ENCODE results near the gene GALNT14.

DNA sequence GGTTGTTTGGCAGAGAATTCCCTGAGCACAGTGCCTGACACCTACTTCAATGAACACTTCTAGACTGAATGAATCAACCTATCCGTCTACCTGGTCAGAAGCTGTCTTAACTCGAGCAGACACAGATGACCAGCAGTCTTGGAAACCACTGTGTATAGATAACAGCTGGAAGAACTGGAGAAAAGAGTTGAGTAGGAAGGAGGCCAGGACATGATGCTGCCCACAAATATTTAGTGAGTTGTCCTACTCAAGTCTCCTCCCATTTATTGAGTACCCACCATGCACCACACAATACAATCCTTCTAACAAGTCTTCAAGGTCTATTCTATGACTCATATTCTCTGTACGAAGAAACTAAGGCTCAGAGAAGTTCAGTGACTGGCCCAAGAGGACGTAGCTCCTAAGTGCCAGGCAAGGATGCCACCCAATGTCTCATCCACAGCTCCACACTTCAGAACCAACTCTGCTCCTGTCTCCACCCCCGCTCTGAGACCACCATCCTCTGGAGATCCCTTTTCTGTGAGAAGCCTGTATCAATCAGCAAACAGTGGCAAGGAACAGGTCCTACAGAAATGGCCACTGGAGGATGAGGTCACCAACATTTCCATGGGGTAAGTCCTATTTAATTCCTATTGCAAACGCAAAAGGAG lies 62.2 kb downstream of the GALNT14 start:
- no peak for TF ChIP-seq POLR2AphosphoS5 (IDR thresholded peaks at IDR 0.05)
- TF ChIP-seq, protein P1, sequence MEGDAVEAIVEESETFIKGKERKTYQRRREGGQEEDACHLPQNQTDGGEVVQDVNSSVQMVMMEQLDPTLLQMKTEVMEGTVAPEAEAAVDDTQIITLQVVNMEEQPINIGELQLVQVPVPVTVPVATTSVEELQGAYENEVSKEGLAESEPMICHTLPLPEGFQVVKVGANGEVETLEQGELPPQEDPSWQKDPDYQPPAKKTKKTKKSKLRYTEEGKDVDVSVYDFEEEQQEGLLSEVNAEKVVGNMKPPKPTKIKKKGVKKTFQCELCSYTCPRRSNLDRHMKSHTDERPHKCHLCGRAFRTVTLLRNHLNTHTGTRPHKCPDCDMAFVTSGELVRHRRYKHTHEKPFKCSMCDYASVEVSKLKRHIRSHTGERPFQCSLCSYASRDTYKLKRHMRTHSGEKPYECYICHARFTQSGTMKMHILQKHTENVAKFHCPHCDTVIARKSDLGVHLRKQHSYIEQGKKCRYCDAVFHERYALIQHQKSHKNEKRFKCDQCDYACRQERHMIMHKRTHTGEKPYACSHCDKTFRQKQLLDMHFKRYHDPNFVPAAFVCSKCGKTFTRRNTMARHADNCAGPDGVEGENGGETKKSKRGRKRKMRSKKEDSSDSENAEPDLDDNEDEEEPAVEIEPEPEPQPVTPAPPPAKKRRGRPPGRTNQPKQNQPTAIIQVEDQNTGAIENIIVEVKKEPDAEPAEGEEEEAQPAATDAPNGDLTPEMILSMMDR (IDR thresholded peaks at IDR 0.05): no peak
- TF ChIP-seq POLR2A (IDR thresholded peaks at IDR 0.05): no peak
